GM23338 (cell line): ENCODE data around the gene NOTCH3. TPM values are rescaled to one million over a fixed set of nuclear protein-coding genes. Genes with fewer than 3 reads are reported as not detected.

Experiments used
- ATAC-seq: fragments of 200-7000 bp; cut with Tn5 transposase; 3 replicates; pipeline ENCODE4 v1.9.1; 2020
- DNase-seq: peaks from one replicate; pipeline ENCODE4 v3.0.0-alpha.2; 2015; ENCODE audit warnings: low spot score
- H2AFZ ChIP-seq: fragments of 200-600 bp; sonication (generic); 2 replicates; pipeline ENCODE4 v1.8.0; 2016; ENCODE audit warnings: antibody characterized with exemption, mild to moderate bottlenecking, moderate library complexity
- H3F3A ChIP-seq: fragments of 200-600 bp; sonication (generic); replicated peaks from 2 replicates; pipeline ENCODE4 v1.8.0; 2017; ENCODE audit warnings: antibody characterized with exemption, mixed run types, low read depth
- H3K27ac ChIP-seq: fragments of 200-600 bp; sonication (generic); 2 replicates; pipeline ENCODE4 v1.6.1; 2016; ENCODE audit warnings: low read depth
- H3K27me3 ChIP-seq: fragments of 200-600 bp; sonication (generic); 2 replicates; pipeline ENCODE4 v1.8.0; 2016; ENCODE audit warnings: mild to moderate bottlenecking, mixed run types, moderate library complexity; ENCODE audit not compliant: insufficient read depth
- H3K36me3 ChIP-seq: fragments of 200-600 bp; sonication (generic); 2 replicates; pipeline ENCODE4 v1.8.0; 2016; ENCODE audit warnings: mild to moderate bottlenecking; ENCODE audit not compliant: insufficient read depth
- H3K4me1 ChIP-seq: fragments of 200-600 bp; sonication (generic); 2 replicates; pipeline ENCODE4 v1.8.0; 2016; ENCODE audit warnings: mild to moderate bottlenecking, moderate library complexity; ENCODE audit not compliant: insufficient read depth
- H3K4me2 ChIP-seq: fragments of 200-600 bp; sonication (generic); 2 replicates; pipeline ENCODE4 v1.7.1; 2017; ENCODE audit warnings: mixed run types
- H3K4me3 ChIP-seq: fragments of 200-600 bp; sonication (generic); 2 replicates; pipeline ENCODE4 v1.6.1; 2016; ENCODE audit warnings: mixed run types
- H3K79me2 ChIP-seq: fragments of 200-600 bp; sonication (generic); replicated peaks from 2 replicates; pipeline ENCODE4 v1.8.0; 2017; ENCODE audit warnings: mild to moderate bottlenecking; ENCODE audit not compliant: insufficient read depth
- H3K9me2 ChIP-seq: fragments of 200-600 bp; sonication (generic); 2 replicates; pipeline ENCODE4 v1.8.0; 2017; ENCODE audit not compliant: insufficient read depth
- H4K20me1 ChIP-seq: fragments of 200-600 bp; sonication (generic); replicated peaks from 2 replicates; pipeline ENCODE4 v1.8.0; 2017; ENCODE audit warnings: mild to moderate bottlenecking; ENCODE audit not compliant: insufficient read depth
- H3K27ac Mint-ChIP-seq: 2 replicates; pipeline ENCODE4 v1.8.0; 2020; ENCODE audit warnings: inconsistent platforms, mild to moderate bottlenecking, moderate library complexity, mixed read lengths
- H3K27me3 Mint-ChIP-seq: 3 replicates; pipeline ENCODE4 v1.8.0; 2022; ENCODE audit warnings: low read depth, mild to moderate bottlenecking, moderate library complexity, mixed read lengths, inconsistent platforms; ENCODE audit not compliant: insufficient read depth, poor library complexity
- H3K36me3 Mint-ChIP-seq: 3 replicates; pipeline ENCODE4 v1.8.0; 2021; ENCODE audit warnings: low read depth, mild to moderate bottlenecking, inconsistent platforms, moderate library complexity, mixed read lengths
- H3K4me1 Mint-ChIP-seq: 3 replicates; pipeline ENCODE4 v1.8.0; 2020; ENCODE audit warnings: mild to moderate bottlenecking, inconsistent platforms, mixed read lengths
- H3K4me3 Mint-ChIP-seq: 3 replicates; pipeline ENCODE4 v1.8.0; 2021; ENCODE audit warnings: moderate library complexity, mild to moderate bottlenecking, inconsistent platforms, mixed read lengths
- H3K9me3 Mint-ChIP-seq: 3 replicates; pipeline ENCODE4 v1.8.0; 2020; ENCODE audit warnings: moderate library complexity, mild to moderate bottlenecking, inconsistent platforms, mixed read lengths
- CREB1 ChIP-seq: fragments of 250-450 bp; sonication (Bioruptor Pico); IDR thresholded peaks from 2 replicates; pipeline ENCODE4 v1.5.0; 2020; ENCODE audit warnings: low read depth, mild to moderate bottlenecking, moderate library complexity
- ETS1 ChIP-seq: IDR thresholded peaks from 2 replicates; pipeline ENCODE4 v1.6.1; 2016; ENCODE audit warnings: antibody characterized with exemption
- EZH2 ChIP-seq: fragments of 200-600 bp; sonication (generic); IDR thresholded peaks from one replicate; pipeline ENCODE4 v1.8.0; 2017; ENCODE audit warnings: antibody characterized with exemption, mild to moderate bottlenecking, low read depth; ENCODE audit not compliant: unreplicated experiment
- STAT1 ChIP-seq: IDR thresholded peaks from one replicate; pipeline ENCODE4 v1.6.1; 2016; ENCODE audit warnings: antibody characterized with exemption; ENCODE audit not compliant: unreplicated experiment
- ZNF462 ChIP-seq: fragments of 250-450 bp; sonication (Bioruptor Pico); IDR thresholded peaks from 2 replicates; pipeline ENCODE4 v1.5.0; 2020; ENCODE audit warnings: mild to moderate bottlenecking, moderate library complexity
- polyA plus RNA-seq: library from polyadenylated mRNA; unstranded; fragments of >200 nt; fragmentation: Nextera tagmentation; extraction: Ambion mirVana; gene quantifications from 2 replicates; pipeline ENCODE4 v1.2.1, GENCODE V29; 2016
- total RNA-seq: library from RNA; depleted of rRNA; stranded (reverse); fragments of >200 nt; shearing (Covaris generic); gene quantifications from 2 replicates; pipeline ENCODE4 v1.2.3, GENCODE V29; 2014

The NOTCH3 gene
- total and polyA plus RNA-seq, 2 experiments from 2014 or later: 24.3 to 172 TPM

- Histone ChIP-seq H3K27me3 (no peaks in the 10 kb centered on the region), H3K4me3 (no peak overlapping the region), H3K27ac (no peak overlapping the region), H3K79me2 (no peaks in the 10 kb centered on the region), H3K36me3 (no peaks in the 10 kb centered on the region), H3K9me2 (no peaks in the 10 kb centered on the region), H4K20me1 (no peaks in the 10 kb centered on the region), H3F3A (no peaks in the 10 kb centered on the region), H3K4me2 (no peak overlapping the region), H3K4me1 (no peaks in the 10 kb centered on the region), H2AFZ (no peak overlapping the region)
- H3K27me3 Mint-ChIP-seq: peaks cover 6% of the 10 kb centered on the region
- H3K4me1 Mint-ChIP-seq: no peaks in the 10 kb centered on the region
- no peak overlapping the region for H3K4me3 Mint-ChIP-seq
- H3K36me3 Mint-ChIP-seq: no peaks in the 10 kb centered on the region
- H3K9me3 Mint-ChIP-seq: no peaks in the 10 kb centered on the region
- no peak for TF ChIP-seq ZNF462 (CRISPR knock-in tag)
- TF ChIP-seq CREB1 (CRISPR knock-in tag): no peak
- no peak for TF ChIP-seq ETS1
- DNase-seq: peak; percentile 32
- peak; percentile 38; the same call in 2 of the 3 replicates for ATAC-seq
- no peak overlapping the region for H3K27ac Mint-ChIP-seq
Observed at GRCh38 chr19:15213715-15214381, 13.1 kb upstream of the NOTCH3 start.

- no peak overlapping the region for H2AFZ ChIP-seq
- H3K4me3 ChIP-seq: no peak overlapping the region
- Mint-ChIP-seq H3K27me3 (peaks cover 8% of the 10 kb centered on the region), H3K36me3 (no peaks in the 10 kb centered on the region), H3K4me3 (no peak overlapping the region), H3K4me1 (no peaks in the 10 kb centered on the region), H3K27ac (no peak overlapping the region), H3K9me3 (no peaks in the 10 kb centered on the region)
- DNase-seq (no peak), ATAC-seq (no peak)
- H3K27ac ChIP-seq: no peak overlapping the region
- H3K27me3 ChIP-seq: no peaks in the 10 kb centered on the region
- H3K9me2 ChIP-seq: no peaks in the 10 kb centered on the region
- no peaks in the 10 kb centered on the region for H3K79me2 ChIP-seq
- H3K36me3 ChIP-seq: no peaks in the 10 kb centered on the region
- no peaks in the 10 kb centered on the region for H3K4me1 ChIP-seq
- H3F3A ChIP-seq: no peaks in the 10 kb centered on the region
- no peak overlapping the region for H3K4me2 ChIP-seq
- no peaks in the 10 kb centered on the region for H4K20me1 ChIP-seq
- TF ChIP-seq CREB1 (CRISPR knock-in tag) (no peak), EZH2 (no peak), STAT1 (no peak)
Observed at GRCh38 chr19:15212711-15213110, 11.9 kb upstream of the NOTCH3 start.
